PC-3 (cell line): Measurements from ENCODE around the gene NLGN1. TPM values are rescaled to one million over a fixed set of nuclear protein-coding genes. Genes with fewer than 3 reads are reported as not detected.

Experiments used
- ATAC-seq: fragments of 200-7000 bp; cut with Tn5 transposase; 2 replicates; pipeline ENCODE4 v1.9.1; 2020; ENCODE audit warnings: mild to moderate bottlenecking, moderate library complexity
- BruUV-seq: library from RNA; stranded (reverse); fragments of 400-500 nt; replicated peaks from 2 replicates; lab custom pipeline; 2021; lab: Mats Ljungman, UMichigan
- CTCF ChIA-PET: fragments of 300-600 bp; sonication (Branson Sonifier 250); formaldehyde crosslinking; loops from one replicate; lab custom pipeline; 2022; ENCODE audit warnings: antibody characterized with exemption; lab: Charles Lee
- POLR2A ChIA-PET: fragments of 300-600 bp; sonication (Branson Sonifier 250); formaldehyde crosslinking; loops from one replicate; lab custom pipeline; 2022; ENCODE audit warnings: antibody characterized with exemption; ENCODE audit not compliant: unreplicated experiment; lab: Charles Lee
- DNase-seq: peaks from one replicate; pipeline ENCODE4 v3.0.0-alpha.2; 2015
- H2AFZ ChIP-seq: fragments of 300-600 bp; sonication (generic); 2 replicates; pipeline ENCODE4 v1.6.0; 2016; ENCODE audit warnings: antibody characterized with exemption, low read length
- H3F3A ChIP-seq: fragments of 300-600 bp; sonication (generic); one replicate; pipeline ENCODE4 v1.6.0; 2017; ENCODE audit warnings: antibody characterized with exemption, low read length, control low read depth, mild to moderate bottlenecking; ENCODE audit not compliant: unreplicated experiment
- H3K27ac ChIP-seq: fragments of 300-600 bp; sonication (generic); 2 replicates; pipeline ENCODE4 v1.5.1; 2016; ENCODE audit warnings: mild to moderate bottlenecking, low read length
- H3K27me3 ChIP-seq: fragments of 300-600 bp; sonication (generic); 2 replicates; pipeline ENCODE4 v1.6.1; 2016; ENCODE audit warnings: low read length, mixed read lengths
- H3K36me3 ChIP-seq: fragments of 300-600 bp; sonication (generic); 2 replicates; pipeline ENCODE4 v1.6.1; 2016; ENCODE audit warnings: low read depth, mixed run types, low read length, mixed read lengths
- H3K4me1 ChIP-seq: fragments of 300-600 bp; sonication (generic); 2 replicates; pipeline ENCODE4 v1.5.1; 2016; ENCODE audit warnings: low read length; ENCODE audit not compliant: insufficient read depth
- H3K4me2 ChIP-seq: fragments of 300-600 bp; sonication (generic); 2 replicates; pipeline ENCODE4 v1.6.0; 2016; ENCODE audit warnings: low read length
- H3K4me3 ChIP-seq: fragments of 300-600 bp; sonication (generic); 2 replicates; pipeline ENCODE4 v1.5.1; 2016; ENCODE audit warnings: mild to moderate bottlenecking, low read length, mixed read lengths
- H3K79me2 ChIP-seq: fragments of 300-600 bp; sonication (generic); 2 replicates; pipeline ENCODE4 v1.6.1; 2017; ENCODE audit warnings: low read length, mixed read lengths
- H3K9ac ChIP-seq: fragments of 300-600 bp; sonication (generic); 2 replicates; pipeline ENCODE4 v1.6.0; 2016; ENCODE audit warnings: mild to moderate bottlenecking, low read length
- H3K9me2 ChIP-seq: fragments of 300-600 bp; sonication (generic); replicated peaks from 2 replicates; pipeline ENCODE4 v1.6.1; 2016; ENCODE audit warnings: mixed run types, low read length, mixed read lengths
- H3K9me3 ChIP-seq: fragments of 300-600 bp; sonication (generic); 2 replicates; pipeline ENCODE4 v1.6.1; 2016; ENCODE audit warnings: low read length, mixed read lengths
- H4K20me1 ChIP-seq: fragments of 300-600 bp; sonication (generic); 2 replicates; pipeline ENCODE4 v1.6.1; 2016; ENCODE audit warnings: low read length, mixed read lengths
- EZH2 ChIP-seq: fragments of 300-600 bp; sonication (generic); IDR thresholded peaks from one replicate; pipeline ENCODE4 v1.6.1; 2017; ENCODE audit warnings: antibody characterized with exemption, mild to moderate bottlenecking, low read length; ENCODE audit not compliant: unreplicated experiment
- EZH2phosphoT487 ChIP-seq: fragments of 300-600 bp; sonication (generic); IDR thresholded peaks from 2 replicates; pipeline ENCODE4 v1.6.1; 2018; ENCODE audit warnings: mild to moderate bottlenecking, antibody characterized with exemption, low read length, borderline replicate concordance
- intact Hi-C: fragments of 100-400 bp; cut with micrococcal nuclease; formaldehyde crosslinking; loops from 2 replicates; pipeline ENCODE4 v1.9.0; 2023
- total RNA-seq: library from RNA; depleted of rRNA; stranded (reverse); fragments of >200 nt; gene quantifications from 2 replicates; pipeline ENCODE4 v1.2.3, GENCODE V29; 2014
- TF ChIP-seq, protein P1 (sequence below): fragments of 300-600 bp; sonication (generic); conservative IDR thresholded peaks from 2 replicates; pipeline ENCODE4 v1.5.1; 2017; ENCODE audit warnings: antibody characterized with exemption, low read depth, mild to moderate bottlenecking, low read length

NLGN1 gene
- total RNA-seq, 1 experiment from 2014 or later, result 0.77 TPM

DNA sequence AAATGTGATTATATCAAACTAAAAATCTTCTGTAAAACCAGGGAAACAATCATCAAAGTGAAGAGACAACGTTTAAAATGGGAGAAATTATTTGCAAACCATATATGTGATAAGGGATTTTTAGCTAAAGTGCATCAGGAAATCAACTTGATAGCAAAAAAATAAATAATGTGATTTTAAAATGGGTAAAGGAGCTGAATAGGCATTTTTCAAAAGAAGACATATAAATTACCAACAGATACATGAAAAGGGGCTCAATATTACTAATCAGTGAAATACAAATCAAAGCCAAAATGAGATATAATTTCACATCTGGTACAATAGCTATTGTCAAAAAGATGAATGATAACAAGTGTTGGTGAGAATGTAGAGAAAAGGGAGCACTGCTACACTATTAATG, 924.0 kb downstream of the NLGN1 start:
- no TSS peak for BruUV-seq
- ChIA-PET POLR2A (interaction anchor here (0.6 kb wide), 1 partner anchor 12 kb away, joined by 5 read pairs; no protein-coding TSS in a partner anchor), CTCF (no interaction called here)
- Histone ChIP-seq H3K9ac (no peak overlapping the region), H3K27me3 (no peaks in the 10 kb centered on the region), H3K36me3 (no peaks in the 10 kb centered on the region), H3K27ac (no peak overlapping the region), H3F3A (no peaks in the 10 kb centered on the region), H3K9me3 (no peaks in the 10 kb centered on the region), H3K4me2 (no peak overlapping the region), H4K20me1 (no peaks in the 10 kb centered on the region), H3K4me3 (no peak overlapping the region), H3K9me2 (no peaks in the 10 kb centered on the region), H2AFZ (no peak overlapping the region), H3K4me1 (no peaks in the 10 kb centered on the region), H3K79me2 (no peaks in the 10 kb centered on the region)
- TF ChIP-seq, protein P1, sequence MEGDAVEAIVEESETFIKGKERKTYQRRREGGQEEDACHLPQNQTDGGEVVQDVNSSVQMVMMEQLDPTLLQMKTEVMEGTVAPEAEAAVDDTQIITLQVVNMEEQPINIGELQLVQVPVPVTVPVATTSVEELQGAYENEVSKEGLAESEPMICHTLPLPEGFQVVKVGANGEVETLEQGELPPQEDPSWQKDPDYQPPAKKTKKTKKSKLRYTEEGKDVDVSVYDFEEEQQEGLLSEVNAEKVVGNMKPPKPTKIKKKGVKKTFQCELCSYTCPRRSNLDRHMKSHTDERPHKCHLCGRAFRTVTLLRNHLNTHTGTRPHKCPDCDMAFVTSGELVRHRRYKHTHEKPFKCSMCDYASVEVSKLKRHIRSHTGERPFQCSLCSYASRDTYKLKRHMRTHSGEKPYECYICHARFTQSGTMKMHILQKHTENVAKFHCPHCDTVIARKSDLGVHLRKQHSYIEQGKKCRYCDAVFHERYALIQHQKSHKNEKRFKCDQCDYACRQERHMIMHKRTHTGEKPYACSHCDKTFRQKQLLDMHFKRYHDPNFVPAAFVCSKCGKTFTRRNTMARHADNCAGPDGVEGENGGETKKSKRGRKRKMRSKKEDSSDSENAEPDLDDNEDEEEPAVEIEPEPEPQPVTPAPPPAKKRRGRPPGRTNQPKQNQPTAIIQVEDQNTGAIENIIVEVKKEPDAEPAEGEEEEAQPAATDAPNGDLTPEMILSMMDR, result no peak
- TF ChIP-seq EZH2phosphoT487 (no peak), EZH2 (no peak)
- intact Hi-C loops, result no loop called here
- no peak for DNase-seq
- ATAC-seq, result no peak

DNA sequence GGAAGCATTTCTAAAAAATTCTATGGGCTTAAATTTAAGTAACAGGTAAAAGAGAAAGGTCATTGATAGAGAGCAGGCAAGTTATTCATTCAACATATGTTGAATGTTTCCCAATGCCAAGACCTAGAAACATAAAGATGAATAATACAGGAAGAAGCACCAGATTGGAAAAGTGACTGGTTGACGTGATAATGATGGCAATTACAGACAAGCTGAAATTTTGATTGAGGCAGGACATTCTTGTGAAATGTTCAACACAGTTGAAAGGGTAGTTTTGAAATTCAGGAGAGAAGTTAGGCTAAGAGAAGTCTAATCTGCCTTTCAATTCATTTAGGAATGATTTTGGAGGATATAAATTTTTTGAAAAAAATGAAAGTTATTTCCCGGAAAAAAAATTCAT, 925.2 kb downstream of the NLGN1 start:
- ChIA-PET CTCF (no interaction called here), POLR2A (no interaction called here)
- DNase-seq (no peak), ATAC-seq (no peak)
- H3K4me3 ChIP-seq, result no peak overlapping the region
- H2AFZ ChIP-seq, result no peak overlapping the region
- no peaks in the 10 kb centered on the region for H3K9me2 ChIP-seq
- H3K27me3 ChIP-seq, result no peaks in the 10 kb centered on the region
- BruUV-seq, result no TSS peak
- TF ChIP-seq, protein P1, result no peak
- TF ChIP-seq EZH2phosphoT487, result no peak
- TF ChIP-seq EZH2, result no peak
- no peaks in the 10 kb centered on the region for H4K20me1 ChIP-seq
- no peaks in the 10 kb centered on the region for H3K9me3 ChIP-seq
- H3K4me1 ChIP-seq, result no peaks in the 10 kb centered on the region
- intact Hi-C loops, result no loop called here
- no peak overlapping the region for H3K9ac ChIP-seq
- no peaks in the 10 kb centered on the region for H3K79me2 ChIP-seq
- H3K4me2 ChIP-seq, result no peak overlapping the region
- no peaks in the 10 kb centered on the region for H3F3A ChIP-seq
- H3K36me3 ChIP-seq, result no peaks in the 10 kb centered on the region
- no peak overlapping the region for H3K27ac ChIP-seq

DNA sequence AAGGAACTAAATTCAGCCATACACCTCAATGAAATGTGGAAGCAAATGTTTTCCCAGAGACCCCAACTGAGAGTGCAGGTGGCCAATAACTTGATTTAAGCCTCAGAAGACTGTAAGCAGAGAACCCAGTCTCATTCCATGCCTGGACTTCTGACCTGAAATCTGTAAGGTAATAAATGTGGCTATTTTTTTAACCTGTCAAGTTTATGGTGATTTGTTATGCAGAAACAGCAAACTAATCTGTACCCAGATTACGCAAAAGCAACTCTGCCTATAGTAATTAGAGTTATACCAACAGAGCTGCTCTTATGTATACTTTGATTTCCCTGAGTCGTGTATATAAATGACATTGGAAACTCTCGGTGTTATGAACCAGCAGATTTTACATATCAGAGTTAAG, 927.6 kb downstream of the NLGN1 start:
- ChIA-PET CTCF (no interaction called here), POLR2A (no interaction called here)
- H2AFZ ChIP-seq, result no peak overlapping the region
- intact Hi-C loops, result no loop called here
- peaks cover 13% of the 10 kb centered on the region for H3K4me1 ChIP-seq
- H3K9me2 ChIP-seq, result no peaks in the 10 kb centered on the region
- no peak overlapping the region for H3K27ac ChIP-seq
- no peak for ATAC-seq
- H3K9me3 ChIP-seq, result no peaks in the 10 kb centered on the region
- DNase-seq, result no peak
- H3F3A ChIP-seq, result no peaks in the 10 kb centered on the region
- TF ChIP-seq EZH2 (no peak), EZH2phosphoT487 (no peak)
- TF ChIP-seq, protein P1, result no peak
- no peak overlapping the region for H3K4me2 ChIP-seq
- no peaks in the 10 kb centered on the region for H3K79me2 ChIP-seq
- no peaks in the 10 kb centered on the region for H3K36me3 ChIP-seq
- H3K4me3 ChIP-seq, result no peak overlapping the region
- no peaks in the 10 kb centered on the region for H3K27me3 ChIP-seq
- no peaks in the 10 kb centered on the region for H4K20me1 ChIP-seq
- no TSS peak for BruUV-seq
- no peak overlapping the region for H3K9ac ChIP-seq
